Measurements from ENCODE around the gene RASAL1.

DNA sequence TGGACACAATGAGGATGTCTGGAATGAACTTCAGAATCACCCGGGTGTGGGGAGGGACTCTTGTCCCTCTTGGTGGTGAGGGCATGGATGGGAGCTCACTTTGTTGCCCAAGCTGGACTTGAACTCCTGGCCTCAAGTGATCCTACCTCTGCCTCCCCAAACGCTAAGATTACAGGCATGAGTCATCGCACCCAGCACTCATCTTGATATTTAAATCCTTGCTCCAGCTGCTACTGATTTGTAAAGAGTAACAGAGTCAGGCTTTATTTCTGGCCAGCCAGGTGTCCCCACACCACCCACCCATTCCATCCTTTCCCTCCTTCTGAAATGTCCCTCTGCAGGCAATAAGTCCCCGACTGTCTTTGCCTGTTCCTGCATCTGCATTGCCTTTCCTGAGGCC lies 44.8 kb upstream of the RASAL1 start:
- TF ChIP-seq POLR2AphosphoS5 (IDR thresholded peaks at IDR 0.05; ENCODE audit: low read depth, low read length) (no peak), SIN3A (IDR thresholded peaks at IDR 0.05; ENCODE audit: borderline replicate concordance, insufficient read depth, low read length) (no peak), FOXP2 (optimal IDR thresholded peaks at IDR 0.05; ENCODE audit: borderline replicate concordance, extremely low read depth, extremely low read length, insufficient read depth) (no peak), TAF1 (IDR thresholded peaks at IDR 0.05; ENCODE audit: borderline replicate concordance, insufficient read depth, low read length) (no peak)
- TF ChIP-seq, protein P1, sequence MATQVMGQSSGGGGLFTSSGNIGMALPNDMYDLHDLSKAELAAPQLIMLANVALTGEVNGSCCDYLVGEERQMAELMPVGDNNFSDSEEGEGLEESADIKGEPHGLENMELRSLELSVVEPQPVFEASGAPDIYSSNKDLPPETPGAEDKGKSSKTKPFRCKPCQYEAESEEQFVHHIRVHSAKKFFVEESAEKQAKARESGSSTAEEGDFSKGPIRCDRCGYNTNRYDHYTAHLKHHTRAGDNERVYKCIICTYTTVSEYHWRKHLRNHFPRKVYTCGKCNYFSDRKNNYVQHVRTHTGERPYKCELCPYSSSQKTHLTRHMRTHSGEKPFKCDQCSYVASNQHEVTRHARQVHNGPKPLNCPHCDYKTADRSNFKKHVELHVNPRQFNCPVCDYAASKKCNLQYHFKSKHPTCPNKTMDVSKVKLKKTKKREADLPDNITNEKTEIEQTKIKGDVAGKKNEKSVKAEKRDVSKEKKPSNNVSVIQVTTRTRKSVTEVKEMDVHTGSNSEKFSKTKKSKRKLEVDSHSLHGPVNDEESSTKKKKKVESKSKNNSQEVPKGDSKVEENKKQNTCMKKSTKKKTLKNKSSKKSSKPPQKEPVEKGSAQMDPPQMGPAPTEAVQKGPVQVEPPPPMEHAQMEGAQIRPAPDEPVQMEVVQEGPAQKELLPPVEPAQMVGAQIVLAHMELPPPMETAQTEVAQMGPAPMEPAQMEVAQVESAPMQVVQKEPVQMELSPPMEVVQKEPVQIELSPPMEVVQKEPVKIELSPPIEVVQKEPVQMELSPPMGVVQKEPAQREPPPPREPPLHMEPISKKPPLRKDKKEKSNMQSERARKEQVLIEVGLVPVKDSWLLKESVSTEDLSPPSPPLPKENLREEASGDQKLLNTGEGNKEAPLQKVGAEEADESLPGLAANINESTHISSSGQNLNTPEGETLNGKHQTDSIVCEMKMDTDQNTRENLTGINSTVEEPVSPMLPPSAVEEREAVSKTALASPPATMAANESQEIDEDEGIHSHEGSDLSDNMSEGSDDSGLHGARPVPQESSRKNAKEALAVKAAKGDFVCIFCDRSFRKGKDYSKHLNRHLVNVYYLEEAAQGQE (IDR thresholded peaks at IDR 0.05; ENCODE audit: insufficient read depth in 1 of 2, low read depth in 2 of 2, low read length in 2 of 2): no peak

Data from PFSK-1 (cell line).